Activated CD4-positive, alpha-beta T cell treated with anti-CD3 and anti-CD28 coated beads, Interleukin-10, Interleukin-2, amounts not matched to agents 100 ng/mL and 50 ng/mL, durations not matched to agents 16 hours and 8 hours (primary cell): Measurements from ENCODE around the gene CCL7.
A peak's percentile ranks its signal among the peaks of the same experiment; 100 is the strongest.

Experiments
- DNase-seq: peaks from one replicate; pipeline ENCODE4 v3.0.0-alpha.2; 2020

Gene CCL7

GRCh38 chr17:34291721-34292348, 21.8 kb downstream of the CCL7 start:
- peak; percentile 42 for DNase-seq

- DNase-seq = no peak
Observed at GRCh38 chr17:34299027-34299426, 29.0 kb downstream of the CCL7 start.

GRCh38 chr17:34299956-34300577, 30.0 kb downstream of the CCL7 start:
- DNase-seq = no peak

GRCh38 chr17:34300652-34301370, 30.8 kb downstream of the CCL7 start:
- DNase-seq = peak; percentile 50

GRCh38 chr17:34301986-34302385, 32.0 kb downstream of the CCL7 start:
- no peak for DNase-seq

DNA sequence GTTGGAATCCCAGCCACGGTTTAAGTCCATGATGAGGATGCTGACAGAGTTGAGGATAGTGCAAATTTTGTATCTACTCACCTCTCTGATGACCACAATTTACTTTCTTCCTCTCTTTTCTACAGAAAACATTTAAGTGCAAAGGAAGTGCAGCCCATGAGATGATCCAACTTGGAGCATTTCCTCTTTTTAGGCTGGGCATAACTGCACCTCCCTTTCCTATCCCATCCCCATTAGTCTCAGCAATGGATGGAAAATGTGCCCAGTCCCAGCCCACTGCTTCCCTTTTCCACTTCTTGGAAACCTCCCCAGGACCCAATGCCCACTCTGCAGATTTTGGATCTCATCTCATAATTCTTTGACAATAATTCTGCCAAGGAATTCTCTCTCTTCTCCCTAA, 32.6 kb downstream of the CCL7 start:
- DNase-seq = no peak

- DNase-seq = no peak
Observed at GRCh38 chr17:34303606-34304005, 33.6 kb downstream of the CCL7 start.

GRCh38 chr17:34305061-34305460, 35.0 kb downstream of the CCL7 start:
- no peak for DNase-seq

GRCh38 chr17:34305606-34306005, 35.6 kb downstream of the CCL7 start:
- DNase-seq = no peak

- no peak for DNase-seq
Observed at GRCh38 chr17:34306466-34306865, 36.4 kb downstream of the CCL7 start.

- peak; percentile 37 for DNase-seq
Observed at GRCh38 chr17:34307110-34307509, 37.1 kb downstream of the CCL7 start.

DNA sequence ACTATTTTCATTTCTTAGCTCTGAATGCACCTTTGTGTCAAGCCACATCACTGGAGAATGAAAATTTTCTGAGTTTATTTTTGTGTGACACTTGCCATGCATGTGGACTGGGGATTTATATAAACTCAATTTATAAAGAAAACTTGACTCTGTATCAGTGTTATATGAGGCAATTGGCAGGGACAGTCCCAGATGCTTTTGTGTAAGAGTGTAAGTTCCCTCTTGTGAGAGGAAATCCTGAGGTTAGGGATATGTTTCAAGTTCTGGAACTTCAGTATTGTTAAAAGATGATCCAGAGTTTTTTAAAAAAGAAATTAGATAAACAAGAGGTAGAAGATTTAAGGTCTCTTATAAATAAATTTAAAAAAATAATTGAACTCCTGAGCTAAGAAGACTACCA, 38.4 kb downstream of the CCL7 start:
- no peak for DNase-seq

GRCh38 chr17:34311291-34311690, 41.3 kb downstream of the CCL7 start:
- no peak for DNase-seq

DNA sequence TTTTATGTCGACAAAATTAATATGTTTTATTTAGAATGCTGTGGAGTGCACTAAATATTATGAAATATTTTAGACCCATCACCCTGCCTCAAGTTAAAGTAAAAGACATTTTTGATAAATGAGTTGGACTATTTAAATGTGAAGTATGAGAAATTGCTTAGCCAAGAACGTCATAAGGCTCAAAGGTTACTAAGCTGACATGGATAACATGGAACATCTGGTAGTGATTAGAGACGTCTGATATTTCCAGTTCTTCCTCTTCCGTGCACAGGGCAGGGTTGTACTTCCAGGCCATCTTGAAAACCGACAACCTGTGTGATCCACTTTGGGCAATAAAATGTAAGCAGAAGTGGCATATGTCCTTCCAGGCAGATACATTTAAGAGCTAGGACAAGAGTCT, 42.1 kb downstream of the CCL7 start:
- DNase-seq = no peak

DNA sequence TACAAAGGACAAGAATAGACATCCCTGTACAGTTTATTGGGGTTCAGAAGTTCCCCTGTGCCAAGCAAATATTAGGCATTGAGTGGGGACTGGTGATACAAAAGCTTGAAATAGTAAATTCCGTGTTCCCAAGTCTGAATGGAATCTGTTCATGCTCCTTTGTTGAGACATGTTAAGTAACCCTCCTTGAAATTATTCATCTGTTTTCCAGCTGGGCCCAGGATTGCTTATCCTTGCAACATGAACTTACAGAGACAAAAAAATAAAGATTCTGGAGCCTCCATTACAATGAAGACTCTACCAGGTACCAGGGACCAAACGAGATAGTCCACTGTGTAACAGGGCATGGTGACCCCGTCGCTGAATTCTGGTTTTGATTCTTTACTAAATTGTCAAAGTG, 43.1 kb downstream of the CCL7 start:
- no peak for DNase-seq

GRCh38 chr17:34314279-34314678, 44.3 kb downstream of the CCL7 start:
- DNase-seq = no peak

DNA sequence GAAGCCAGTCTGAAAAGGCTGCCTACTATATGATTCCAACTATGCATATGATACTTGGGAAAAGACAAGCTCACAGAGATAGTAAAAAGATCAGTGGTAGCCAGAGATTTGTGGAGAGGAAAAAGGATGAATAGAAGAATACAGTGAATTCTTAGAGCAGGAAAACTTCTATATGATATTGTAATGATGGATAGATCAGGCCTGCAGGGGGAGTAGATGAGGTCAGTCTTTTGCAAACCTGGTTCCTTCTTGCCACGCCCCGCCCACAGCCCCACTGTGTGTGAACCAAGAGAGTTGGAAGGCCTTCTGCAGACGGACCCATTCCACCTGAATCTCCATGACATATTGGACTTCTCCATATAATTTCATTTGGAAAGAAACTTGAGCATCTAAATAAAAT, 48.5 kb downstream of the CCL7 start:
- peak; percentile 29 for DNase-seq

DNA sequence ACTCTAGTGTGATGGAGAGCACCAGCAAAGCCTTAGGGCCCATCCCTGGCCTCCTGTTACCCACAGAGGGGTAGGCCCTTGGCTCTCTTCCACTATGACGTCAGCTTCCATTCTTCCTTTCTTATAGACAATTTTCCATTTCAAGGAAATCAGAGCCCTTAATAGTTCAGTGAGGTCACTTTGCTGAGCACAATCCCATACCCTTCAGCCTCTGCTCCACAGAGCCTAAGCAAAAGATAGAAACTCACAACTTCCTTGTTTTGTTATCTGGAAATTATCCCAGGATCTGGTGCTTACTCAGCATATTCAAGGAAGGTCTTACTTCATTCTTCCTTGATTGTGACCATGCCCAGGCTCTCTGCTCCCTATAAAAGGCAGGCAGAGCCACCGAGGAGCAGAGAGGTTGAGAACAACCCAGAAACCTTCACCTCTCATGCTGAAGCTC, 49.0 kb downstream of the CCL7 start, which contains the start of gene CCL8:
TSS of gene CCL8 (plus strand) at position 397 of the 445 bp plus-strand sequence. CDS start 67 bp downstream, outside the sequence.
- DNase-seq = no peak
